Spinal cord (tissue), 10 donors: ENCODE results near the gene FOXN3. TPM values are rescaled to one million over a fixed set of nuclear protein-coding genes. Genes with fewer than 3 reads are reported as not detected.

Source experiments
- DNase-seq, 6 donors: peaks; one replicate each; pipeline versions ENCODE4 v3.0.0 to v3.0.0-alpha.2; 2013 to 2015; ENCODE audit warnings: low spot score in 6 of 6, low read depth in 4 of 6
- H3K27ac ChIP-seq: one replicate; pipeline ENCODE4 v1.5.1; 2013; ENCODE audit warnings: low read depth, low read length, control low read depth
- H3K27me3 ChIP-seq: one replicate; pipeline ENCODE4 v1.6.1; 2013; ENCODE audit warnings: low read length; ENCODE audit not compliant: control insufficient read depth, insufficient read depth
- H3K36me3 ChIP-seq: one replicate; pipeline ENCODE4 v1.6.1; 2013; ENCODE audit warnings: low read length; ENCODE audit not compliant: control insufficient read depth, insufficient read depth
- H3K4me1 ChIP-seq: one replicate; pipeline ENCODE4 v1.6.1; 2013; ENCODE audit warnings: low read length; ENCODE audit not compliant: control insufficient read depth, insufficient read depth
- H3K4me3 ChIP-seq: one replicate; pipeline ENCODE4 v1.5.1; 2013; ENCODE audit warnings: low read depth, low read length, control low read depth
- H3K9me3 ChIP-seq: one replicate; pipeline ENCODE4 v1.6.1; 2013; ENCODE audit warnings: low read length; ENCODE audit not compliant: control insufficient read depth, insufficient read depth
- WGBS: methylation state at CpG from one replicate; pipeline ENCODE4 v1.1.5; 2013; ENCODE audit warnings: missing lambda C conversion rate; ENCODE audit not compliant: insufficient coverage; 5-methylcytosine and 5-hydroxymethylcytosine counted together
- polyA plus RNA-seq, 2 donors: library from polyadenylated mRNA; unstranded; fragments of 120-200 nt; gene quantifications; one replicate each; pipeline ENCODE4 v1.2.1, GENCODE V29; 2013; ENCODE audit not compliant: insufficient read length in 2 of 2
- total RNA-seq, 2 donors: library from RNA; depleted of rRNA in 1 of 2; stranded (reverse); fragments of 120-200 nt in 1 of 2; fragments of >200 nt in 1 of 2; gene quantifications; one replicate each; pipeline versions ENCODE4 v1.2.3 to v1.2.4, GENCODE V29; 2013 to 2014
- donor health status: healthy.

FOXN3 gene
- total and polyA plus RNA-seq, 4 donors: 37.8 to 56.8 (median 46.8) TPM

- DNase-seq: peak in 1 of 6 donors; percentile 40
- WGBS: 75% methylated on average over 5 of the region's 7 CpGs
- Histone ChIP-seq H3K4me3 (no peak overlapping the region), H3K4me1 (peaks cover 23% of the 10 kb centered on the region), H3K9me3 (no peaks in the 10 kb centered on the region), H3K27ac (no peak overlapping the region), H3K36me3 (no peaks in the 10 kb centered on the region), H3K27me3 (no peaks in the 10 kb centered on the region)
These were observed 149.9 kb downstream of the FOXN3 start for GRCh38 chr14:89267163-89267562.

GRCh38 chr14:89266754-89267153, 150.3 kb downstream of the FOXN3 start:
- DNase-seq: no peak
- WGBS: no CpG with 5 or more reads among the region's 7 CpGs
- Histone ChIP-seq H3K4me3 (no peak overlapping the region), H3K4me1 (peaks cover 23% of the 10 kb centered on the region), H3K9me3 (no peaks in the 10 kb centered on the region), H3K27me3 (no peaks in the 10 kb centered on the region), H3K36me3 (no peaks in the 10 kb centered on the region), H3K27ac (no peak overlapping the region)

GRCh38 chr14:89265234-89265633, 151.8 kb downstream of the FOXN3 start:
- 75% methylated on average over 3 of the region's 4 CpGs for WGBS
- peaks cover 23% of the 10 kb centered on the region for H3K4me1 ChIP-seq

GRCh38 chr14:89264196-89264800, 152.7 kb downstream of the FOXN3 start:
- no peaks in the 10 kb centered on the region for H3K36me3 ChIP-seq
- DNase-seq: no peak
- peaks cover 20% of the 10 kb centered on the region for H3K4me1 ChIP-seq
- no peak overlapping the region for H3K27ac ChIP-seq
- WGBS: 96% methylated on average over 3 of the region's 6 CpGs
- no peaks in the 10 kb centered on the region for H3K27me3 ChIP-seq
- no peaks in the 10 kb centered on the region for H3K9me3 ChIP-seq
- H3K4me3 ChIP-seq: no peak overlapping the region

More at GRCh38 chr14:89265234-89265633, 151.8 kb downstream of the FOXN3 start:
- H3K36me3 ChIP-seq: no peaks in the 10 kb centered on the region
- no peaks in the 10 kb centered on the region for H3K9me3 ChIP-seq
- peak in 2 of 6 donors; percentile 34 to 38 for DNase-seq
- H3K27ac ChIP-seq: peak overlapping the region; percentile 33
- no peaks in the 10 kb centered on the region for H3K27me3 ChIP-seq
- no peak overlapping the region for H3K4me3 ChIP-seq

GRCh38 chr14:89262041-89262440, 155.0 kb downstream of the FOXN3 start:
- Histone ChIP-seq H3K9me3 (no peaks in the 10 kb centered on the region), H3K4me1 (peaks cover 12% of the 10 kb centered on the region), H3K4me3 (no peak overlapping the region), H3K36me3 (no peaks in the 10 kb centered on the region), H3K27me3 (no peaks in the 10 kb centered on the region), H3K27ac (no peak overlapping the region)
- 96% methylated on average over 3 of the region's 4 CpGs for WGBS
- no peak for DNase-seq

GRCh38 chr14:89260898-89261297, 156.1 kb downstream of the FOXN3 start:
- WGBS: 100% methylated on average over 1 of the region's 1 CpG
- H3K27me3 ChIP-seq: no peaks in the 10 kb centered on the region
- DNase-seq: no peak
- H3K36me3 ChIP-seq: no peaks in the 10 kb centered on the region
- H3K27ac ChIP-seq: no peak overlapping the region
- H3K4me1 ChIP-seq: peaks cover 7% of the 10 kb centered on the region
- no peak overlapping the region for H3K4me3 ChIP-seq
- no peaks in the 10 kb centered on the region for H3K9me3 ChIP-seq

- DNase-seq: no peak
- Histone ChIP-seq H3K4me3 (no peak overlapping the region), H3K36me3 (no peaks in the 10 kb centered on the region), H3K27ac (no peak overlapping the region), H3K27me3 (no peaks in the 10 kb centered on the region), H3K9me3 (no peaks in the 10 kb centered on the region), H3K4me1 (peaks cover under 1% of the 10 kb centered on the region)
- 78% methylated on average over 13 of the region's 15 CpGs for WGBS
These were observed 157.0 kb downstream of the FOXN3 start for GRCh38 chr14:89259951-89260609.

GRCh38 chr14:89258728-89259273, 158.2 kb downstream of the FOXN3 start:
- Histone ChIP-seq H3K27ac (no peak overlapping the region), H3K27me3 (no peaks in the 10 kb centered on the region), H3K4me1 (peaks cover 11% of the 10 kb centered on the region), H3K4me3 (no peak overlapping the region), H3K36me3 (no peaks in the 10 kb centered on the region), H3K9me3 (no peaks in the 10 kb centered on the region)
- WGBS: 91% methylated on average over 3 of the region's 6 CpGs
- DNase-seq: no peak

- H3K27ac ChIP-seq: no peak overlapping the region
- H3K9me3 ChIP-seq: no peaks in the 10 kb centered on the region
- H3K4me1 ChIP-seq: peaks cover 22% of the 10 kb centered on the region
- DNase-seq: no peak
- WGBS: 100% methylated on average over 1 of the region's 1 CpG
- H3K4me3 ChIP-seq: no peak overlapping the region
- H3K36me3 ChIP-seq: no peaks in the 10 kb centered on the region
- H3K27me3 ChIP-seq: no peaks in the 10 kb centered on the region
These were observed 160.1 kb downstream of the FOXN3 start for GRCh38 chr14:89256951-89257350.

GRCh38 chr14:89256283-89256682, 160.8 kb downstream of the FOXN3 start:
- Histone ChIP-seq H3K4me3 (no peak overlapping the region), H3K9me3 (no peaks in the 10 kb centered on the region), H3K27me3 (no peaks in the 10 kb centered on the region), H3K4me1 (peaks cover 22% of the 10 kb centered on the region), H3K36me3 (no peaks in the 10 kb centered on the region), H3K27ac (no peak overlapping the region)
- no peak for DNase-seq
- WGBS: 75% methylated on average over 5 of the region's 8 CpGs
